HEK293 (cell line): ENCODE data around the gene TLE6.

Source experiments
- CTCF ChIA-PET: fragments of 350-600 bp; formaldehyde crosslinking; extraction: SDS; loops from one replicate; lab custom pipeline; 2021; ENCODE audit warnings: antibody characterized with exemption; lab: Yijun Ruan, JAX
- POLR2A ChIA-PET: fragments of 300-600 bp; formaldehyde crosslinking; extraction: SDS; loops from one replicate; lab custom pipeline; 2020; ENCODE audit warnings: antibody characterized with exemption, inconsistent platforms; lab: Yijun Ruan, JAX
- H3K27ac ChIP-seq: fragments of 200-500 bp; sonication (Bioruptor generic); 2 replicates; pipeline ENCODE4 v1.5.1; 2014; ENCODE audit warnings: low read depth, low read length, control low read depth, inconsistent platforms; ENCODE audit errors: extremely low read depth
- H3K36me3 ChIP-seq, 2 experiments: fragments of 200-500 bp in 1 of 2; sonication (Bioruptor generic) in 1 of 2; 1 replicate in 1 of 2; 2 replicates in 1 of 2; pipeline ENCODE4 v1.5.1; 2014 to 2017; ENCODE audit warnings: inconsistent platforms in 2 of 2, low read length in 2 of 2; ENCODE audit not compliant: control insufficient read depth in 2 of 2, insufficient read depth in 1 of 2
- H3K4me1 ChIP-seq: fragments of 200-500 bp; sonication (Bioruptor generic); 2 replicates; pipeline ENCODE4 v1.5.1; 2014; ENCODE audit warnings: mild to moderate bottlenecking, low read length, inconsistent platforms; ENCODE audit not compliant: control insufficient read depth, insufficient read depth
- H3K4me3 ChIP-seq: 2 replicates; pipeline ENCODE4 v1.5.1; 2011; ENCODE audit warnings: low read depth, mild to moderate bottlenecking, control low read depth, low read length, moderate library complexity
- H3K9me3 ChIP-seq: fragments of 200-500 bp; sonication (Bioruptor generic); 2 replicates; pipeline ENCODE4 v1.5.1; 2014; ENCODE audit warnings: low read depth, low read length, inconsistent platforms; ENCODE audit not compliant: control insufficient read depth, insufficient read depth
- EGR2 ChIP-seq: fragments of 450-650 bp; formaldehyde crosslinking; IDR thresholded peaks from 2 replicates; pipeline ENCODE4 v1.5.1; 2016; ENCODE audit warnings: low read depth, missing biosample characterization, missing genetic modification characterization
- GFI1B ChIP-seq: fragments of 450-650 bp; formaldehyde crosslinking; IDR thresholded peaks from 2 replicates; pipeline ENCODE4 v1.5.1; 2016; ENCODE audit warnings: missing biosample characterization, missing genetic modification characterization
- GLI2 ChIP-seq: fragments of 450-650 bp; formaldehyde crosslinking; IDR thresholded peaks from 2 replicates; pipeline ENCODE4; 2017; ENCODE audit warnings: missing biosample characterization, missing genetic modification characterization, low read depth, borderline replicate concordance
- HOXC10 ChIP-seq: sonication (generic); formaldehyde crosslinking; IDR thresholded peaks from 2 replicates; pipeline ENCODE4 v1.8.1; 2023; ENCODE audit warnings: mild to moderate bottlenecking, missing genetic modification reagents
- KLF16 ChIP-seq: fragments of 450-650 bp; formaldehyde crosslinking; IDR thresholded peaks from 2 replicates; pipeline ENCODE4 v1.5.1; 2017; ENCODE audit warnings: missing biosample characterization, missing genetic modification characterization
- MYNN ChIP-seq: fragments of 450-650 bp; formaldehyde crosslinking; IDR thresholded peaks from 2 replicates; pipeline ENCODE4 v1.5.1; 2016; ENCODE audit warnings: missing biosample characterization, missing genetic modification characterization, borderline replicate concordance
- OVOL3 ChIP-seq: fragments of 450-650 bp; formaldehyde crosslinking; IDR thresholded peaks from 2 replicates; pipeline ENCODE4 v1.5.1; 2016; ENCODE audit warnings: missing biosample characterization, missing genetic modification characterization
- ZFP3 ChIP-seq: fragments of 450-650 bp; formaldehyde crosslinking; IDR thresholded peaks from 2 replicates; pipeline ENCODE4 v1.5.1; 2016; ENCODE audit warnings: low read depth, missing biosample characterization, missing genetic modification characterization
- ZFP69B ChIP-seq: fragments of 450-650 bp; formaldehyde crosslinking; IDR thresholded peaks from 2 replicates; pipeline ENCODE4 v1.5.1; 2016; ENCODE audit warnings: missing biosample characterization, missing genetic modification characterization
- ZNF132 ChIP-seq: fragments of 450-650 bp; formaldehyde crosslinking; IDR thresholded peaks from 2 replicates; pipeline ENCODE4 v1.5.1; 2017; ENCODE audit warnings: missing biosample characterization, missing genetic modification characterization, borderline replicate concordance
- ZNF174 ChIP-seq: fragments of 450-650 bp; formaldehyde crosslinking; IDR thresholded peaks from 2 replicates; pipeline ENCODE4 v1.5.0; 2017; ENCODE audit warnings: missing biosample characterization, mild to moderate bottlenecking, missing genetic modification characterization
- ZNF211 ChIP-seq: fragments of 450-650 bp; formaldehyde crosslinking; IDR thresholded peaks from 2 replicates; pipeline ENCODE4 v1.5.1; 2016; ENCODE audit warnings: low read depth, missing biosample characterization, missing genetic modification characterization
- ZNF23 ChIP-seq: fragments of 450-650 bp; formaldehyde crosslinking; IDR thresholded peaks from 2 replicates; pipeline ENCODE4 v1.5.1; 2016; ENCODE audit warnings: missing biosample characterization, missing genetic modification characterization, borderline replicate concordance
- ZNF24 ChIP-seq: fragments of 450-650 bp; formaldehyde crosslinking; IDR thresholded peaks from 2 replicates; pipeline ENCODE4 v1.5.1; 2016; ENCODE audit warnings: missing biosample characterization, missing genetic modification characterization
- ZNF324 ChIP-seq: fragments of 450-650 bp; formaldehyde crosslinking; IDR thresholded peaks from 2 replicates; pipeline ENCODE4 v1.5.1; 2016; ENCODE audit warnings: missing biosample characterization, missing genetic modification characterization
- ZNF341 ChIP-seq: fragments of 450-650 bp; formaldehyde crosslinking; IDR thresholded peaks from 2 replicates; pipeline ENCODE4; 2016; ENCODE audit warnings: low read depth, missing biosample characterization, missing genetic modification characterization
- ZNF391 ChIP-seq: fragments of 450-650 bp; formaldehyde crosslinking; IDR thresholded peaks from 2 replicates; pipeline ENCODE4 v1.5.1; 2016; ENCODE audit warnings: low read depth, missing biosample characterization, missing genetic modification characterization, borderline replicate concordance
- ZNF521 ChIP-seq: fragments of 450-650 bp; formaldehyde crosslinking; IDR thresholded peaks from 2 replicates; pipeline ENCODE4 v1.5.1; 2017; ENCODE audit warnings: missing biosample characterization, mild to moderate bottlenecking, missing genetic modification characterization
- ZNF544 ChIP-seq: fragments of 450-650 bp; formaldehyde crosslinking; IDR thresholded peaks from 2 replicates; pipeline ENCODE4 v1.5.0; 2017; ENCODE audit warnings: missing biosample characterization, missing genetic modification characterization
- ZNF555 ChIP-seq: fragments of 450-650 bp; formaldehyde crosslinking; conservative IDR thresholded peaks from 2 replicates; pipeline ENCODE4 v1.5.1; 2017; ENCODE audit warnings: missing biosample characterization, mild to moderate bottlenecking, missing genetic modification characterization, inconsistent platforms
- ZNF560 ChIP-seq: fragments of 450-650 bp; formaldehyde crosslinking; IDR thresholded peaks from 2 replicates; pipeline ENCODE4 v1.5.1; 2017; ENCODE audit warnings: missing biosample characterization, missing genetic modification characterization, borderline replicate concordance
- ZNF624 ChIP-seq: fragments of 450-650 bp; formaldehyde crosslinking; IDR thresholded peaks from 2 replicates; pipeline ENCODE4 v1.5.1; 2017; ENCODE audit warnings: missing biosample characterization, missing genetic modification characterization
- ZNF626 ChIP-seq: fragments of 450-650 bp; sonication (Bioruptor Pico); formaldehyde crosslinking; IDR thresholded peaks from 2 replicates; pipeline ENCODE4 v1.5.1; 2018; ENCODE audit warnings: missing biosample characterization, missing genetic modification characterization, inconsistent platforms
- ZNF654 ChIP-seq: fragments of 450-650 bp; formaldehyde crosslinking; IDR thresholded peaks from 2 replicates; pipeline ENCODE4 v1.5.1; 2016; ENCODE audit warnings: low read depth, missing biosample characterization, missing genetic modification characterization
- ZNF664 ChIP-seq: fragments of 450-650 bp; formaldehyde crosslinking; IDR thresholded peaks from 2 replicates; pipeline ENCODE4 v1.5.1; 2016; ENCODE audit warnings: missing biosample characterization, missing genetic modification characterization
- ZNF76 ChIP-seq: fragments of 450-650 bp; formaldehyde crosslinking; IDR thresholded peaks from 2 replicates; pipeline ENCODE4; 2016; ENCODE audit warnings: low read depth, missing biosample characterization, missing genetic modification characterization, borderline replicate concordance
- ZNF777 ChIP-seq: fragments of 450-650 bp; formaldehyde crosslinking; IDR thresholded peaks from 2 replicates; pipeline ENCODE4 v1.5.1; 2017; ENCODE audit warnings: missing biosample characterization, missing genetic modification characterization, borderline replicate concordance
- ZNF785 ChIP-seq: fragments of 450-650 bp; formaldehyde crosslinking; IDR thresholded peaks from 2 replicates; pipeline ENCODE4 v1.5.1; 2016; ENCODE audit warnings: missing biosample characterization, missing genetic modification characterization
- ZNF791 ChIP-seq: fragments of 450-650 bp; formaldehyde crosslinking; IDR thresholded peaks from 2 replicates; pipeline ENCODE4 v1.5.1; 2016; ENCODE audit warnings: missing biosample characterization, missing genetic modification characterization
- TF ChIP-seq, protein P1 (sequence below): fragments of 450-650 bp; formaldehyde crosslinking; IDR thresholded peaks from 2 replicates; pipeline ENCODE4 v1.5.1; 2016; ENCODE audit warnings: missing biosample characterization, missing genetic modification characterization
- TF ChIP-seq, protein P2 (sequence below): fragments of 450-650 bp; formaldehyde crosslinking; IDR thresholded peaks from 2 replicates; pipeline ENCODE4; 2016; ENCODE audit warnings: missing biosample characterization, missing genetic modification characterization
- TF ChIP-seq, protein P3 (sequence below): fragments of 450-650 bp; formaldehyde crosslinking; IDR thresholded peaks from 2 replicates; pipeline ENCODE4 v1.5.1; 2016; ENCODE audit warnings: missing biosample characterization, missing genetic modification characterization
- TF ChIP-seq, protein P4 (sequence below): fragments of 450-650 bp; formaldehyde crosslinking; IDR thresholded peaks from 2 replicates; pipeline ENCODE4 v1.5.1; 2016; ENCODE audit warnings: missing biosample characterization, missing genetic modification characterization

Gene TLE6

DNA sequence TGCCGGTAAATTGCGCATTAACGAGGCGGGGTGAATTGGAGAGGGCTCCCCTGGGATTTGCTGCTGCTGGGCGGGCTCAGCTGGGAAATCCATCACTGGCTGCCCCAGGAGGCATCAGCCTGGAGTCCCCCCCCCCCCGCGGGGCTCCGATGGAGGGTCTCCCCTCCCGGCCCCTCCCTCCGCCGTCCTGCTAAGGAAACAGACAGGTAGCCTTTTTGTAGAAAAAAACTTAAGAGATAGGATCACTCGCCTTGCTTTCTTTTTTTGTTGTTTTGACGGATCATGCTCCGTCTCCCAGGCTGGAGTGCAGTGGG is 6.8 kb downstream of the TLE6 start:
- H3K4me1 ChIP-seq: peaks cover 9% of the 10 kb centered on the region
- no peaks in the 10 kb centered on the region for H3K36me3 ChIP-seq
- H3K27ac ChIP-seq: peak overlapping the region; percentile 81; the same call in 1 of the 2 replicates
- peak overlapping the region; percentile 29 for H3K4me3 ChIP-seq
- H3K9me3 ChIP-seq: no peaks in the 10 kb centered on the region
- ChIA-PET CTCF (no interaction called here), POLR2A (no interaction called here)
- TF ChIP-seq ZNF624 (tag by site-specific recombination) (no peak), ZNF555 (no peak), ZNF391 (tag by site-specific recombination) (no peak), ZNF544 (no peak), ZNF132 (tag by site-specific recombination) (no peak), OVOL3 (tag by site-specific recombination) (no peak), ZNF211 (tag by site-specific recombination) (no peak), ZNF654 (tag by site-specific recombination) (no peak), GFI1B (tag by site-specific recombination) (no peak), ZNF626 (tag by site-specific recombination) (no peak), GLI2 (tag by site-specific recombination) (peak; percentile 94; the same call in 1 of the 2 replicates), KLF16 (tag by site-specific recombination) (no peak), ZNF23 (tag by site-specific recombination) (no peak), ZNF791 (no peak), ZNF664 (tag by site-specific recombination) (no peak), ZNF324 (tag by site-specific recombination) (0 out of 2 replicates have a peak, but pooled peaks have one; percentile 14), ZNF341 (tag by site-specific recombination) (peak; percentile 70), ZNF785 (no peak), EGR2 (no peak), ZNF174 (tag by site-specific recombination) (no peak), HOXC10 (CRISPR knock-in tag) (no peak), ZNF777 (tag by site-specific recombination) (no peak), ZNF560 (tag by site-specific recombination) (no peak), MYNN (tag by site-specific recombination) (no peak), ZNF521 (tag by site-specific recombination) (no peak), ZFP3 (tag by site-specific recombination) (no peak), ZNF76 (peak; percentile 25; the same call in 1 of the 2 replicates), ZNF24 (tag by site-specific recombination) (no peak), ZFP69B (tag by site-specific recombination) (no peak)
- TF ChIP-seq, protein P1, sequence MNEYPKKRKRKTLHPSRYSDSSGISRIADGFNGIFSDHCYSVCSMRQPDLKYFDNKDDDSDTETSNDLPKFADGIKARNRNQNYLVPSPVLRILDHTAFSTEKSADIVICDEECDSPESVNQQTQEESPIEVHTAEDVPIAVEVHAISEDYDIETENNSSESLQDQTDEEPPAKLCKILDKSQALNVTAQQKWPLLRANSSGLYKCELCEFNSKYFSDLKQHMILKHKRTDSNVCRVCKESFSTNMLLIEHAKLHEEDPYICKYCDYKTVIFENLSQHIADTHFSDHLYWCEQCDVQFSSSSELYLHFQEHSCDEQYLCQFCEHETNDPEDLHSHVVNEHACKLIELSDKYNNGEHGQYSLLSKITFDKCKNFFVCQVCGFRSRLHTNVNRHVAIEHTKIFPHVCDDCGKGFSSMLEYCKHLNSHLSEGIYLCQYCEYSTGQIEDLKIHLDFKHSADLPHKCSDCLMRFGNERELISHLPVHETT (tag by site-specific recombination): no peak
- TF ChIP-seq, protein P2, sequence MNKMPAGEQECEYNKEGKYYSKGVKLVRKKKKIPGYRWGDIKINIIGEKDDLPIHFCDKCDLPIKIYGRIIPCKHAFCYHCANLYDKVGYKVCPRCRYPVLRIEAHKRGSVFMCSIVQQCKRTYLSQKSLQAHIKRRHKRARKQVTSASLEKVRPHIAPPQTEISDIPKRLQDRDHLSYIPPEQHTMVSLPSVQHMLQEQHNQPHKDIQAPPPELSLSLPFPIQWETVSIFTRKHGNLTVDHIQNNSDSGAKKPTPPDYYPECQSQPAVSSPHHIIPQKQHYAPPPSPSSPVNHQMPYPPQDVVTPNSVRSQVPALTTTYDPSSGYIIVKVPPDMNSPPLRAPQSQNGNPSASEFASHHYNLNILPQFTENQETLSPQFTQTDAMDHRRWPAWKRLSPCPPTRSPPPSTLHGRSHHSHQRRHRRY (tag by site-specific recombination): no peak
- TF ChIP-seq, protein P3, sequence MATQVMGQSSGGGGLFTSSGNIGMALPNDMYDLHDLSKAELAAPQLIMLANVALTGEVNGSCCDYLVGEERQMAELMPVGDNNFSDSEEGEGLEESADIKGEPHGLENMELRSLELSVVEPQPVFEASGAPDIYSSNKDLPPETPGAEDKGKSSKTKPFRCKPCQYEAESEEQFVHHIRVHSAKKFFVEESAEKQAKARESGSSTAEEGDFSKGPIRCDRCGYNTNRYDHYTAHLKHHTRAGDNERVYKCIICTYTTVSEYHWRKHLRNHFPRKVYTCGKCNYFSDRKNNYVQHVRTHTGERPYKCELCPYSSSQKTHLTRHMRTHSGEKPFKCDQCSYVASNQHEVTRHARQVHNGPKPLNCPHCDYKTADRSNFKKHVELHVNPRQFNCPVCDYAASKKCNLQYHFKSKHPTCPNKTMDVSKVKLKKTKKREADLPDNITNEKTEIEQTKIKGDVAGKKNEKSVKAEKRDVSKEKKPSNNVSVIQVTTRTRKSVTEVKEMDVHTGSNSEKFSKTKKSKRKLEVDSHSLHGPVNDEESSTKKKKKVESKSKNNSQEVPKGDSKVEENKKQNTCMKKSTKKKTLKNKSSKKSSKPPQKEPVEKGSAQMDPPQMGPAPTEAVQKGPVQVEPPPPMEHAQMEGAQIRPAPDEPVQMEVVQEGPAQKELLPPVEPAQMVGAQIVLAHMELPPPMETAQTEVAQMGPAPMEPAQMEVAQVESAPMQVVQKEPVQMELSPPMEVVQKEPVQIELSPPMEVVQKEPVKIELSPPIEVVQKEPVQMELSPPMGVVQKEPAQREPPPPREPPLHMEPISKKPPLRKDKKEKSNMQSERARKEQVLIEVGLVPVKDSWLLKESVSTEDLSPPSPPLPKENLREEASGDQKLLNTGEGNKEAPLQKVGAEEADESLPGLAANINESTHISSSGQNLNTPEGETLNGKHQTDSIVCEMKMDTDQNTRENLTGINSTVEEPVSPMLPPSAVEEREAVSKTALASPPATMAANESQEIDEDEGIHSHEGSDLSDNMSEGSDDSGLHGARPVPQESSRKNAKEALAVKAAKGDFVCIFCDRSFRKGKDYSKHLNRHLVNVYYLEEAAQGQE (tag by site-specific recombination): no peak
- TF ChIP-seq, protein P4, sequence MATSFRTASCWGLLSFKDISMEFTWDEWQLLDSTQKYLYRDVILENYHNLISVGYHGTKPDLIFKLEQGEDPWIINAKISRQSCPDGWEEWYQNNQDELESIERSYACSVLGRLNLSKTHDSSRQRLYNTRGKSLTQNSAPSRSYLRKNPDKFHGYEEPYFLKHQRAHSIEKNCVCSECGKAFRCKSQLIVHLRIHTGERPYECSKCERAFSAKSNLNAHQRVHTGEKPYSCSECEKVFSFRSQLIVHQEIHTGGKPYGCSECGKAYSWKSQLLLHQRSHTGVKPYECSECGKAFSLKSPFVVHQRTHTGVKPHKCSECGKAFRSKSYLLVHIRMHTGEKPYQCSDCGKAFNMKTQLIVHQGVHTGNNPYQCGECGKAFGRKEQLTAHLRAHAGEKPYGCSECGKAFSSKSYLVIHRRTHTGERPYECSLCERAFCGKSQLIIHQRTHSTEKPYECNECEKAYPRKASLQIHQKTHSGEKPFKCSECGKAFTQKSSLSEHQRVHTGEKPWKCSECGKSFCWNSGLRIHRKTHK (tag by site-specific recombination): no peak
